Erythroblast (primary cell): ENCODE measurements around the gene C9orf50.

Experiments used
- GATA1 ChIP-seq: IDR thresholded peaks from 2 replicates; pipeline ENCODE4 v1.6.1; 2011; ENCODE audit warnings: low read depth, mild to moderate bottlenecking, control low read depth, low read length, moderate library complexity
- POLR2A ChIP-seq: IDR thresholded peaks from 2 replicates; pipeline ENCODE4 v1.6.1; 2011; ENCODE audit warnings: mild to moderate bottlenecking, low read length

DNA sequence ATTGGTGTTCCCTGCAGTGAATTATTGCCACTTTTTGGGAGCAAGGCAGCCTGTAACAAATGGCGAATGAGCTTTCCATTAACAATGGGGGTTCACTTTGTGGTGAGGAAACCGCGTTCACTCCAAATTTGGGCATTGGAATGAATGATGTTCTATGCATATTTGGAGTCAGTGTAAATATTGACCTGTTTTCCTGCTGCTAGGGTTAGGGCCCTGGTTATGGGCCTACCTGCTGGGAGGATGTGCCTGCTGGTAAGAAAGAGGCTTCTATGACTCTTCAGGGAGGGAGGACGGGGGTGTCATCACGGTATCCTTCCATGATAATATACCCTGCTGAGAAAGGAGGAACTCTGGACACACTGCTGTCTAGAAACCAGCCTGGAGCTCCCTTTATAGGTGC is 29.0 kb downstream of the C9orf50 start:
- no peak for TF ChIP-seq POLR2A
- no peak for TF ChIP-seq GATA1
